Activated CD4-positive, alpha-beta T cell treated with anti-CD3 and anti-CD28 coated beads for 48 hours (primary cell): Measurements from ENCODE around the gene NUP133.
"Not testable (repeated sequence)": the region's sequence is repeated elsewhere in the genome, so short reads cannot be mapped to it uniquely, and the experiment has no call there.

Source experiments
- DNase-seq: peaks from one replicate; pipeline ENCODE4 v3.0.0-alpha.2; 2020

The NUP133 gene

DNA sequence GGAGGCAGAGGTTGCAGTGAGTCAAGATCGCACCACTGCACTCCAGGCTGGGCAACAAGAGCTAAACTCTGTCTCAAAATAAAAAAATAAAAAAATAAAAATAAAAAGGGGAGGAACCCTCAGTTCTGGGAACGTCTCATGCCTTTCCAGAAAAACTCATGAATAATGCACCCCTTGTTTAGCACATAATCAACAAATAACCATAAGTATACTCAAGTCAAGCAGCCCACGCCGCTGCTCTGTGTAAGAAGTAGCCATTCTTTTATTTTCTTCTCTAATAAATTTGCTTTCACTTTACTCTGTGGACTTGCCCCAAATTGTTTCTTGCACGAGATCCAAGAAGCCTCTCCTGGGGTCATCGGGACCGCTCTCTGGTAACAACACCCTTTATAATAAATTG, 59.8 kb downstream of the NUP133 start:
- DNase-seq = no peak

DNA sequence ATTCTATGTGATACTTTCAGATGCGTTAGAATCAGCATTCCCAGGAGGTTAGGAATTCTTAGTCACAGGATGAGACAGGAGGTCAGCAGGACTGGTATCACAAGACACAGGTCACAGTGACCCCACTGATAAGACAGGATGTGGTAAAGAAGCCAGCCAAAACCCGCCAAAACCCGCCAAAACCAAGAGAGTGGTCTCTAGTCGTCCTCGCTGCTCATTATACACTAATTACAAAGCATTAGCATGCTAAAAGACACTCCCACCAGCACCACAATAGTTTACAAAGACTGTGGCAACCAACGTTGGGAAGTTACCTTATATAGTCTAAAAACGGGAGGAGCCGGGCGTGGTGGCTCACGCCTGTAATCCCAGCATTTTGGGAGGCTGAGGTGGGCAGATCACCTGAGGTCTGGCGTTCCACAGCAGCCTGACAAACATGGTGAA, 60.3 kb downstream of the NUP133 start:
- no peak for DNase-seq

DNA sequence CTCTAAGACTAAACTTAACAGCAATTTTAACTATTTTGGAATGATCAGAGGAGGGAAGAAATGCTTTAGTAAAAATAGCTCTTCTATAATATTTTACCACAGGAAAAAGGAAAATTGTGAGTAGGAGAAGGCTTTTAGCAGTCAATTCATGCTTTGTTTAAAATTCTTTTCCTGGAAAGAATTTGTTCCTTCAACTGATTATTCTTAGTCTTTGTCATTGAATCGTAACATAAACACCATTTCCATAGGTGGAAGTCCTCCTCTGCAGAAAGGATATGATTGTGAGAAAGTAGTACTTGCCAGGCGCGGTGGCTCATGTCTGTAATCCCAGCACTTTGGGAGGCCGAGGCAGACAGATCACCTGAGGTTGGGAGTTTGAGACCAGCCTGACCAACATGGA, 62.3 kb downstream of the NUP133 start:
- DNase-seq = no peak

DNA sequence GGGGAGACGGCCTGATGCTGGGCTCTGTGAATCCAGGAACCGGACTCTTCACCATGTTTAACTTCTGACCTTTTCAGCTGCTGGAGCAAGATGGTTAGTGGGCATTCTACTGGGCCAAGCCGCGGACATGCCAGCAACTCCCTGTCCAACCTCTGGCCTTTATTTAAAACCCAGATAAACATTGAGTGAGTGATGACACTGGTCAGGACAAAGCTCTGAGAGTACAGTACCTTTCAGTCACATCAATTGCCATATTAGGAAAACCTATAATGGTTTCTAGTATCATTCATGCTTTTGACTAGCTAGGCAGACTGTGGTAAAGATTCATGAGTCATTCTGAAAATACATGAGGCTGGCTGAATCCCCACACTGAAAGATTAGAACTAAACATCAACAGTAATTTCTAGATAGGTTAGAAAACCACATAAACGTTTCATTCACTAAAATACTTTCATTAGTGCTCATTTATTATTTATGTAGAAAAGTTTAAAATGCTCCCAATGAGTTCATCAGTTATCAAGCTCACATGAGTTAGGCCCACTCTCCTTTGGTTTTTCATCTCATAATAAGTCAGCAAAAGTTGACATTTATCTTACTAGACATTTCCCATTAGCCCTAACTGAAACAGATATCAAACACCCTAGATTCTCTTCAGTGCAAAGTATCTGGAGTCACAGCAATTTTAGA, 67.1 kb downstream of the NUP133 start:
- DNase-seq = peak; percentile 5

DNA sequence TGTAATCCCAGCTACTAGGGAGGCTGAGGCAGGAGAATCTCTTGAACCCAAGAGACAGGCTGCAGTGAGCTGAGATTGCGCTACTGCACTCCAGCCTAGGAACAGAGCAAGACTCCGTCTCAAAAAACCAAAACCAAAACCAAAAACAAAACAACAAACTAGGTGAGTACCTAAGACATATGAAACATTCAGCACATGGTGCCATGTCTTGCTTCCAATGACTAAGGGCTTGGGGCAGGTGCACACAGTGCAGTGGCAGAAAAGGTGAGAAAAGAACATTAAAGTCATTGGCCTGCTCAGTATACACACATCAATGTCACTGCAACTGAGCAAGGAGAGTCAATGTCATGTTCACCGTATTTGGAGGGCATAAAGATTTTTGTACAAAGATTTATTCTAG, 70.1 kb downstream of the NUP133 start:
- DNase-seq = no peak

DNA sequence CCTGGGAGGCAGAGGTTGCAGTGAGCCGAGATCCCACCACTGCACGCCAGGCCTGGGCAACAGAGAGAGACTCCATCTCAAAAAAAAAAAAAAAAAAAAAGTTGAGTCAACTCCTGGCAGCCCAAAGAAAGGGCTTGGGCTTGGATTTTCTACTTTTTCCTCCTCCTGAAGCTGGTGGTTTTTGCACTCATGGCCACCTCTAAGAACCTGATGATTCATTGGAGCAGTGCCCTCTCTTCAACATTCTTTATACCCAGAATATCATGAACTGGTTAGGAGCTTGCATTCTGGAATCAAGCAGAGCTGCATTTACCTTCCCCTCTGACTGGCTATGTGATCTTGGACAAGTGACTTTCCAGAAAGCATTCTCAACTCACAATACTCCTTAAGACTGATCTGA, 70.7 kb downstream of the NUP133 start:
- no peak for DNase-seq

DNA sequence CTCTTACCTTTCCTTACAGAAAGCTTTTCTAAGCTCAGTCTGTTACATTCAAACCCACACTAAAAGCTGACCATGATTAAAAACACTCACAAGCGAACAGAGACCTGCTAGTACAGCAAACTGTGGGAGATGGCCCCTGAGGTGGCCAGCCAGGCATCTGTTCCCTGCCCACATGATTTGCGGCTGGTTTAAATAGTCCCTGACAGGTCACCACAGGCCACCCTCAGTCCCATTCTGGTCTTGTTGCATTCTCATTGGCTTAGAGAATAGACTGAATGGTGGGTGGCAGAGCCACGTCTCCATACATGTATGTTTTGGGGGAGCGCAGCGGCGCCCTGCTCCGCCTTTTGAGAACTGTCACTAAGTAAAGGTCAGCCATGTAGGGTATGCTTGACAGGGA, 71.9 kb downstream of the NUP133 start:
- DNase-seq = no peak

DNA sequence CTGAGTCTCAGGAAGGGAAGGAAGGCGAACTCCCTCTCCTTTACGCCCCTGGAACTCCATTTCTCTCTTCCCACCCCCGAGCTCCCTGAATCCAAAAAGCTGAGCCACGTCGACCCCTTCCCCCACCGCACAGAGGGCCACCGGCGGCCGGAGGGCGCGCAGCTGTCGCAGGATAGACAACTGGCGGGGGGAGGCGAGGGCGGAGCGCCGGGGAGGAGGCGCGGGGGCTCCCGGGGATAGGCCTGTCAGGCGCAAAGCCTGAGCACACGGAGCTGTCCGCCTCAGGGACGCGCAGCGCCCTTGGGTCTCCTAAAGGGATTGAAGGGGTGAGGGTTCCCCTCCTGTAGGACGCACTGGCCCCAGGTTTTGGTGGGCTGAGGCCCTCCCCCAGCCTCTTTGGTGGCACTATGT, 73.5 kb downstream of the NUP133 start:
- no peak for DNase-seq

DNA sequence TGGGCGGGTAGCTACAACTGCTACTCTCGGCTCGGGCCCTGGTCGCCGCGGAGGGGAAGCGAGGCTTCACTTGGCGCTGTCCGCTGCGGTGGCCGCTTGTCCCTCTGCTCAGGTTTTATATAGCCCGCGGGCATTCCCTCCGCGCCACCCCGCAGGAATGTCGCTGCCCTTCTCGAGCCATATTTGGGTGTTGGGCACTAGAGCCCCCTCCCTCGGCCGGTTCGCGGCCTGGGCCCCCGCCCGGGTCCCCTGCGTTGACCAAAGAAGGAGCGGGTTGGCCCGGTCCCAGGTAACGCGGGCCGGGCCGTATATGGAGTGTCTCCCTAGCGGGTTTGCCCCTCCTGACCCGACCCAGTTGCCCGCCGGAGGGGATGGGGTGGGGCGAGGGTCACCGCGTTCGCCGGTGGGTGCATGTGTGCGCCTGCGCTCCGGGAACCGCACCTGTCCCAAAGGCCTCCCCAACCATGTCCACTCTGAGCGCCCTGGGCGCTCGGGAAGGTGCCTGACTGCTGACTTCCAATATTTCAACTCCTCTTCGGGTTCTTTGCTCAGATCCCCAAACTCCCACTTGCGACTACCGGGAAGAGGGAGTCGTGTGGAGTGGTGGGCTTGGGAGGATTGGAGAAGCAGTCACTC, 74.0 kb downstream of the NUP133 start, which contains the start of gene ACTA1:
TSS of gene ACTA1 (minus strand) at position 90 of the 636 bp plus-strand sequence. CDS start 979 bp downstream, outside the sequence.
- no peak for DNase-seq

DNA sequence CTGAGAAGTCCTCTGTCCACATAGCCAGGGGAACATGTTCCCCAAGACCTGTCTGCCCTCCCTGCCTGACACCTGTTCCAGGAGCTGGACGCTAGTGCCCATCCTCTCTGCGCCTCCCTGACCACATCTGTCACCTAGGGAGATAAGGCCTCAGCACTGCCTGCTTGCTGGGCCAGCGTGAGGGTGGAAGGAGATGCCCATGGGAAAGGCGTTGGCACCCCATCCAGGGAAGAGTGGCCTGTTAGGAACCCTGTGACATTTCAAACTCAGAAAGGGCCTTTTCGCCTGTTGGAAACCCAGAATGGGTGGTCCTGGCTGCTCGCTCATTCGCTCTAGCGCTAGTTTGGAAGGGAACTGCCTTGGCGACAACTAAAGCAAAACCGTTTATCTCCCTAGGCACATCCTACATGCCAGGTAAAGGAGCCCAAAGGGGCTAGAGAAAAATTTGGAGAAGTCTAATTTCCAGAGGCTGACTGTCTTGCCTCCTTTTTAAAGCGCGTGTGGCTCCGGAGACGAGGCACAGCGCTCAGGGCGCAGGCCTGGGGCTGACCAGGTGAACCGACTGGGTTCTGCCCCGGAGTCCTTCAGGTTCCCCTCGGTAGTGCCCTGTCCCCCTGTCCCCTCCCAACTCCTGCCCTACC, 74.7 kb downstream of the NUP133 start:
- no peak for DNase-seq

DNA sequence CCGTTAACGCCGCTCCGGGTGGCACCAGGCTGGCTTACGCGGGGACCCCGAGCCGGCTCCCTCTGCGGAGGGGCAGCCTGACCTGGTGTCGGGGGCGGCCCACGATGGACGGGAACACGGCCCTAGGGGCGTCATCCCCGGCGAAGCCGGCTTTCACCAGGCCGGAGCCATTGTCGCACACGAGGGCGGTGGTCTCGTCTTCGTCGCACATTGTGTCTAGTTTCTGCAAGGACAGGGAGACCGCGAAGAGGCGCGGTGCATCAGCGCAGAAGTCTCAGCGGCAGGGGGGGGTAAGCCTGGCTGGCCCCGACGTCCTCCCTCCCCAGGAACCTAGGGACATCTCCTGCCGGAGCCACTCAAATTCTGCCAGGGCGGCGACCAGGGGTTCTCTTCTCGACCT, 75.2 kb downstream of the NUP133 start:
- DNase-seq = no peak

DNA sequence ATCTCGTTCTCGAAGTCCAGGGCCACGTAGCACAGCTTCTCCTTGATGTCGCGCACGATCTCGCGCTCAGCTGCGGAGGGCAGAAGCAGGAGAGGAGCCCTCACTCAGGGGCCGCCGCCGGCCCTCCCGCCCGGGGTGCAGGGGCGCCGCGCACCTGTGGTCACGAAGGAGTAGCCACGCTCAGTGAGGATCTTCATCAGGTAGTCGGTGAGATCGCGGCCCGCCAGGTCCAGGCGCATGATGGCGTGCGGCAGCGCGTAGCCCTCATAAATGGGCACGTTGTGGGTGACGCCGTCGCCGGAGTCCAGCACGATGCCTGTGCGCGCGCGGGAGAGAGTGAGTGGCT, 76.1 kb downstream of the NUP133 start:
- DNase-seq = no peak

DNA sequence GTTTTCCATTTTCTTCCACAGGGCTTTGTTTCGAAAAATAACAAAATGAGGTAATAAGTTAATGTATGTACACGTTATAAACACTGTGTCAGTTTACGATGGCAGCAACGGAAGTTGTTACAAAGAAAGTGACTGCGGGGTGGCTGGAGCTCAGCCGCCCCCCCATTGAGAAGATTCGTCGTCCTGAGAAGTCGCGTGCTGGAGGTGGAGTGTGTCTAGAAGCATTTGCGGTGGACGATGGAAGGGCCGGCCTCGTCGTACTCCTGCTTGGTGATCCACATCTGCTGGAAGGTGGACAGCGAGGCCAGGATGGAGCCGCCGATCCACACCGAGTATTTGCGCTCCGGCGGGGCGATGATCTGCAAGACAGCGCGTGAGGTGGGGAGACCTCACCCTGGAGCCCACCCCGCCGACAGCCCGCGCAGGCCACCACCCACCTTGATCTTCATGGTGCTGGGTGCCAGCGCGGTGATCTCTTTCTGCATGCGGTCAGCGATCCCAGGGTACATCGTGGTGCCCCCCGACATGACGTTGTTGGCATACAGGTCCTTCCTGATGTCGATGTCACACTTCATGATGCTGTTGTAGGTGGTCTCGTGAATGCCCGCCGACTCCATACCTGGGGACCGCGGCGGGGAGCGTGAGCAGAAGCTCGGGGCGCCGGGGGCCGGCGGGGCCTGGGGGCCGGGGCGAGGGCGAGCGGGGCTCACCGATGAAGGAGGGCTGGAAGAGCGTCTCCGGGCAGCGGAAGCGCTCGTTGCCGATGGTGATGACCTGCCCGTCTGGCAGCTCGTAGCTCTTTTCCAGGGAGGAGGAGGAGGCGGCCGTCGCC, 76.6 kb downstream of the NUP133 start:
- DNase-seq = no peak

DNA sequence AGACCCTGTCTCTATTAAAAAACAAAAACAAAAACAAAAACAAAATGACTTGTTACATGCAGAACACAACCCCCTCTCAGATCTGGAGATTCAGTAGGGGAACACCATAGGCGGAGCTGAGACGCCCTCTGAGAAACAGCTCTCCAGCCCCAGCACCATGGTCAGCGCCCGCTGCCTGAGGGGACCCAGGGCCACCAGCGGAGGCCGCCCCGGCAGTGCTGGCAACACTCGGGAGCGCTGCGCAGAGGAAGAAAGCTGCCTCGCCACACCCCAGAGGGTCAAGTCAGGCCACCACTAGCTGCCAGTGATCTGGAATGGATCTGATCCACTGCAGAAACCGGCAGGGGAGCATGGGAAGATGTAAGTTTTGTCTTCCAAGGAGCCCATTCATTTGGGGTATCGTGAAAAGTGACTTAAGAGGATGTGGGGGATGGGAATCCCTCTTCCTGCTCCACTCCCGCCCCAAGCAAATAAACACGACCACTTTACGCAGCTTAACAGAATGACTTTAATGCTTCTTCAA, 77.3 kb downstream of the NUP133 start:
- DNase-seq = peak; percentile 62

DNA sequence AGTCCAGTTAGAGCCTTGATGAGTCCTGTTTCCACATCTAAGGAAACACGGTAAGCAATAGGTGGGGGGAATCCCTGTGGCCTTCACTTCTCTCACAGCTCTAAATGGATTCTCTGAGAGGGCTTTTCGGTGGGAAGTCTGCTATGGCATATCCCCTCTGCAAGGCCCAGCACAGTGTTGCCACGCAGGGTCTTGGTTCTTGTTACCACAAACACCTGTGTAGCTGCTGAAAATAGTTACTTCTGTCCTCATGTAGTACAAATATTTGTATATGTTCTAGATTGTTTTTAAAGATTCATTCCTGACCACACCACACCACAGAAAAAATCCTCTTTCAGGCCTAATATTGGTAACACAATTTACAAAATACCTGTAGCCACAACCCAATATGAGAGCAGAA, 79.9 kb downstream of the NUP133 start:
- no peak for DNase-seq

DNA sequence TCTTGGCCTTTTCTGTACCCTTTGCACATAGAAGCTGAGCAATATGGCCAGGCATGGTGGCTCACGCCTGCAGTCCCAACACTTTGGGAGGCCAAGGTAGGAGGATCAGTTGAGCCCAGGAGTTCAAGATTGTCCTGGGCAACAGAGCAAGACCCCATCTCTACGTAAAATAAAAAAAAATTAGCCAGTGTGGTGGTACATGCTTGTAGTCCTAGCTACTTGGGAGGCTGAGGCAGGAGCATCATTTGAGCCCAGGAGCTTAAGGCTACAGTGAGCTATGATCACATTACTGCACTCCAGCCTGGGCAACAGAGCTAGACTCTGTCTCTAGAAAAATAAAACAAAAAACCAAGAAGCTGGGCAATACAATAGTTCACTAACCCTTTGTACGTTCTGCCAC, 80.6 kb downstream of the NUP133 start:
- DNase-seq = no peak

DNA sequence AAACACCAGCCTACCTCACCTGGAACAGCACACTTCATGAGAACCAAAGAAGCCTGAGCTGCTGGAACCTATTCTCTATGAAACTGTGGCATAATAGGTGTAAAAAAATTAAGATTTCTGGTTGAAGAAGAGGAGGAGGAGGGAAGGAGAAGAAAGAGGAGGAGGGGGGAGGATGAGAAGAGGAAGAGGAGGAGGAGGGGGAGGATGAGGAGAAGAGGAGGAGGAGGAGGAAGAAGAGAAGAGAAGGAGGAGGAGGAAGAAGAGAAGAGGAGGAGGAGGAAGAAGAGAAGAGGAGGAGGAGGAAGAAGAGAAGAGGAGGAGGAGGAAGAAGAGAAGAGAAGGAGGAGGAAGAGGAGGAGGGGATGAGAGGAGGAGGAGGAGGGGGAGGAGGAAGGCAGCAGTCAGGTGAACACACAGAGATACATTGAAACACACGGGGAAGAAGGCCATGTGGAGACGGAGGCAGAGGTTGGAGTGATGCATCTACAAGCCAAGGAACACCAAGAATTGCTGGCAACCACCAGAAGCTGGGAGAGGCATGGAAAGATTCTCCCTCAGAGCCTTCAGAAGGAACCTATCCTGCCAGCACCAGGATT, 82.5 kb downstream of the NUP133 start:
- no peak for DNase-seq

DNA sequence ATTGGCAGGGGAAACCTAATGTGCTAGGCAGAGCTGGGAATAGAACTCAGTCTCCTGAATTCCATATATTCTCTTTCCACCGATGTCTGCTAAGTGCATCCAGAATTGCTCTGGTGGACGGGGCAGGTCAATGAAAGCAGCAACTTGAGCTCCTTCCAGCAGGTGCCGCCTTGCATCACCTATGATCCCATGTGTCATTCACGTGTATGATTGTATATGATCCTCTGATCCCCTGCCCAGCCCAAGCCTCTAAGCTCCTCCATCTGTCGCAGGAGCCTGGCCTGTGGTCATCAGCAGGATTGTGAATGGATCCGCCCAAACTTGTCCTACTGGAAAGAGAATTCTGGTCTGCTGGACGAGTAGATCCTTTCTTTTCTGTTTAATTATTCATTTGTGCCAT, 87.4 kb downstream of the NUP133 start:
- no peak for DNase-seq

DNA sequence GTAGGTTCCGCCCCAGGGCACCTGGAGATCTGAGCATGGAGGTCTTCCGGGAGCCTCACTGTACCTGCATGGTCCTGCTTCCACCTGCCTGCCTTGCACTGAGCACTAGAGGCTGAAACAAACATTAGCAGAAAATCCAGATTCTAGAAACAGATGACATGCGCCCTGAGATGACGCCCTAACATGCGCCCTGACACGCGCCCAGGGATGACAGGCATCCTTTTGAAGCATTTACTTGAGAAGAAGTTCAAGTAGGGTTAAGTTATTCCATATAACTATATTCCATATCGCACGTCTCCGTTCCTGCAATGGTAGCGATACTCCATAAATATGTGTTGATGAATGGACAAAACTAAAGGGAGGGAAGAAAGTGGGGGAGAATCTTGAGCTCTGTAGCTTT, 87.9 kb downstream of the NUP133 start:
- DNase-seq = no peak

DNA sequence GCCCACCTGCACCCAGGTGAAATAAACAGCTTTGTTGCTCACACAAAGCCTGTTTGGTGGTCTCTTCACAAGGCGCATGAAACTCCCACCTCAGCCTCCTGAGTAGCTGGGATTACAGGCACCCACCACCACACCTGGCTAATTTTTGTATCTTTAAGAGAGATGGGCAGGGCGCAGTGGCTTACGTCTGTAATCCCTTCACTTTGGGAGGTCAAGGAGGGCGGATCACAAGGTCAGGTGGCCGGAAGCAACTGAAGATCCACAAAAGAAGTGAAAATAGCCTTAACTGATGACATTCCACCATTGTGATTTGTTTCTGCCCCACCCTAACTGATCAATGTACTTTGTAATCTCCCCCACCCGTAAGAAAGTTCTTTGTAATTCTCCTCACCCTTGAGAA, 89.6 kb downstream of the NUP133 start:
- DNase-seq = not testable (repeated sequence)

DNA sequence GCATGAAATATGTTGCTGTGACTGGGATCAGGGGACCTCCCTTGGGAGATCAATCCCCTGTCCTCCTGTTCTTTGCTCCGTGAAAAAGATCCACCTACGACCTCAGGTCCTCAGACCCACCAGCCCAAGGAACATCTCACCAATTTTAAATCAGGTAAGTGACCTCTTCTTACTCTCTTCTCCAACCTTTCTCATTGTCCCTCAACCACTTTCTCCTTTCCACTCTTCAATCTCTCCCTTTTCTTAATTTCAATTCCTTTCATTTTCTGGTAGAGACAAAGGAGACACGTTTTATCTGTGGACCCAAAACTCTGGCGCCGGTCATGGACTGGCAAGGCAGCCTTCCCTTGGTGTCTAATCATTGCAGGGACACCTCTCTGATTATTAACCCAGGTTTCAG, 95.3 kb downstream of the NUP133 start:
- DNase-seq = not testable (repeated sequence)

DNA sequence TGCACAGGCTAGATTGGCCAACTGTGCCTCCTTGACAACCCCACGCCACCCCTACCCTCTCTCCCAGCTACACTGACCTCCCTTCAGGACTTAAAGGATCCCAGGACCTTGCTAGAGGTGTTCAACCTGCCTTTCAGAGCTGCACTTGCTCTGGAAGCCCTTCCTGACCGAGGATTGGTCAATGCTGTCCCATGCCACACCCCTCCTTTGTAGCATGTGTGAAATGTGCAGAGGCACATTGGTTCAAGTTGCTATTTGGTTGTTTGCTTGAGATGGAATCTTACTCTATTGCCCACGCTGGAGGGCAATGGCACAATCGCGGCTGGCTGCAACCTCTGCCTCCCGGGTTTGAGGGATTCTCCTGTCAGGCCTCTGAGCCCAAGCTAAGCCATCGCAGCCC, 96.1 kb downstream of the NUP133 start:
- DNase-seq = no peak
